Fibroblast of lung (primary cell): ENCODE data around the gene ZNF341. TPM values are rescaled to one million over a fixed set of nuclear protein-coding genes. Genes with fewer than 3 reads are reported as not detected.

Source experiments
- DNase-seq, 2 donors: peaks; one replicate each; pipeline versions ENCODE4 v3.0.0 to v3.0.0-alpha.2; 2010; ENCODE audit warnings: low read depth in 2 of 2
- H2AFZ ChIP-seq: 2 replicates; pipeline ENCODE4 v1.5.1; 2012; ENCODE audit warnings: low read length, control low read depth, inconsistent platforms
- H3K27ac ChIP-seq: 2 replicates; pipeline ENCODE4 v1.5.1; 2011; ENCODE audit warnings: low read length, control low read depth; ENCODE audit not compliant: insufficient read depth
- H3K27me3 ChIP-seq: 2 replicates; pipeline ENCODE4 v1.5.1; 2011; ENCODE audit warnings: mild to moderate bottlenecking, low read length; ENCODE audit not compliant: control insufficient read depth, insufficient read depth
- H3K36me3 ChIP-seq: 2 replicates; pipeline ENCODE4 v1.5.1; 2011; ENCODE audit warnings: low read length; ENCODE audit not compliant: control insufficient read depth, insufficient read depth
- H3K4me1 ChIP-seq: 2 replicates; pipeline ENCODE4 v1.5.1; 2011; ENCODE audit warnings: low read length; ENCODE audit not compliant: control insufficient read depth, insufficient read depth; ENCODE audit errors: extremely low read depth
- H3K4me2 ChIP-seq: 2 replicates; pipeline ENCODE4 v1.5.1; 2011; ENCODE audit warnings: low read length, control low read depth; ENCODE audit not compliant: insufficient read depth; ENCODE audit errors: extremely low read depth
- H3K4me3 ChIP-seq, 4 experiments: fragments of 200-600 bp in 1 of 4; sonication (generic) in 1 of 4; replicated peaks in 1 of 4; 2 replicates each; pipeline ENCODE4 v1.5.1; 2011 to 2016; ENCODE audit warnings: low read length in 4 of 4, low read depth in 3 of 4, mild to moderate bottlenecking in 3 of 4, control low read depth in 2 of 4, inconsistent platforms in 1 of 4, mixed read lengths in 1 of 4; ENCODE audit not compliant: insufficient read depth in 1 of 4; ENCODE audit errors: control extremely low read depth in 1 of 4
- H3K79me2 ChIP-seq: 2 replicates; pipeline ENCODE4 v1.5.1; 2012; ENCODE audit warnings: mild to moderate bottlenecking, low read length, inconsistent platforms; ENCODE audit not compliant: control insufficient read depth, insufficient read depth
- H3K9ac ChIP-seq: 2 replicates; pipeline ENCODE4 v1.5.1; 2011; ENCODE audit warnings: mild to moderate bottlenecking, low read length, control low read depth; ENCODE audit not compliant: insufficient read depth
- H3K9me3 ChIP-seq: 2 replicates; pipeline ENCODE4 v1.5.1; 2012; ENCODE audit warnings: low read depth, low read length; ENCODE audit not compliant: control insufficient read depth, insufficient read depth
- H4K20me1 ChIP-seq: 2 replicates; pipeline ENCODE4 v1.5.1; 2011; ENCODE audit warnings: low read length; ENCODE audit not compliant: control insufficient read depth, insufficient read depth; ENCODE audit errors: extremely low read depth
- CTCF ChIP-seq, 2 donors: IDR thresholded peaks in 1 of 2; conservative IDR thresholded peaks in 1 of 2; 1 replicate in 1 of 2; 2 replicates in 1 of 2; pipeline ENCODE4 v1.5.1; 2011 to 2012; ENCODE audit warnings: low read length in 2 of 2, control low read depth in 1 of 2, inconsistent platforms in 1 of 2, low read depth in 1 of 2, mild to moderate bottlenecking in 1 of 2
- EZH2 ChIP-seq: IDR thresholded peaks from 2 replicates; pipeline ENCODE4 v1.5.1; 2012; ENCODE audit warnings: low read length, control low read depth, mild to moderate bottlenecking; ENCODE audit errors: missing control alignments
- polyA plus RNA-seq, 2 donors: library from polyadenylated mRNA; depleted of rRNA in 1 of 2; stranded (reverse) in 1 of 2; unstranded in 1 of 2; fragments of >200 nt; gene quantifications; 2 replicates each; pipeline ENCODE4 v1.2.1, GENCODE V29; 2011 to 2012; ENCODE audit warnings: missing spikeins in 1 of 2
- total RNA-seq: library from RNA; depleted of rRNA; stranded (reverse); fragments of >200 nt; gene quantifications from 2 replicates; pipeline ENCODE4 v1.2.1, GENCODE V29; 2014

The ZNF341 gene
- total and polyA plus RNA-seq, 2 donors (not counting 1 experiment from before 2014, with no cell fraction given), result 0.99 to 1.1 TPM

DNA sequence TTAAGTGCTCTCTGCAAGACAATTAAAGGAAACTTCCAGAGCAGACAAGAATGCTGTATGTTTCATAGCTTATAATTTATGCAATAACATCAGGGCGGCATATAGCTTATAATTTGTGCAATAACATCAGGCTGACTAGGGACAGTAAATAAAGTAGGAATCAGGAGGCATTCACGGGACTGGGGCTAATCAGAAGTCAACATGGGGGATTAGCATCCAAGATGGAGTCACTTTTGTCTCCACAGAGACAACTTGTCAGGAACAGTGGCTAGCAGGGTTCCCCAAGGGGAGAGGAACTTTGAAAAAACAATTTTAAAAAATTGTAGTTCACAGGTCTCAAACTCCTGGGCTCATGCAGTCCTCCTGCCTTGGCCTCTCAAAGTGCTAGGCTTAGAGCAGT lies 3.3 kb upstream of the ZNF341 start:
- H3K79me2 ChIP-seq, result no peaks in the 10 kb centered on the region
- no peak for DNase-seq
- peaks cover 3% of the 10 kb centered on the region for H3K4me1 ChIP-seq
- no peak overlapping the region for H3K9ac ChIP-seq
- H3K9me3 ChIP-seq, result no peaks in the 10 kb centered on the region
- H3K27ac ChIP-seq, result no peak overlapping the region
- no peaks in the 10 kb centered on the region for H3K27me3 ChIP-seq
- H3K36me3 ChIP-seq, result no peaks in the 10 kb centered on the region
- H2AFZ ChIP-seq, result no peak overlapping the region
- H3K4me3 ChIP-seq, result no peak overlapping the region
- no peaks in the 10 kb centered on the region for H4K20me1 ChIP-seq
- no peak for TF ChIP-seq CTCF (conservative IDR thresholded peaks at IDR 0.05 in 1 of 2, IDR thresholded peaks at IDR 0.05 in 1 of 2; ENCODE audit: low read depth in 1 of 2, low read length in 2 of 2)
- no peak for TF ChIP-seq EZH2
- H3K4me2 ChIP-seq, result no peak overlapping the region

DNA sequence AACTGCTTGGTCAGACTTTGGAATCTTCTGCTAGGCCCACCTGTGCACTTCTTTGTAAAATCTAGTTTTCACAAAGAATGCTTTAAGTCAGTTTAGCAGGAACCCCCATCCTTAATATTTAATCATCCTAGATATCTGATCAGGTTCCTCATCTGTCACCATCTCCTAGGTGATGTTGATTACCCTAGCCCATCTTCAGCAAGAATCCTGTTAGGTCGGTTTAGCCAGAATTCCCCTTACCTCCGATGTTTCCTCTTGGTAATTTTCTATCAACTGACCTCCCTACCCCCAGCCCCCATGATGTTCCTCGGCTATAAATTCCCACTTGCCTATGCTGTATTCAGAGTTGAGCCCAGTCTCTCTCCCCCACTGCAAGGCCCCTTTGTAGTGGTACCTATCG lies 2.7 kb upstream of the ZNF341 start:
- no peak for TF ChIP-seq EZH2
- no peak overlapping the region for H2AFZ ChIP-seq
- no peaks in the 10 kb centered on the region for H3K27me3 ChIP-seq
- H3K9me3 ChIP-seq, result no peaks in the 10 kb centered on the region
- H3K9ac ChIP-seq, result no peak overlapping the region
- peaks cover 9% of the 10 kb centered on the region for H3K4me1 ChIP-seq
- DNase-seq, result no peak
- no peak overlapping the region for H3K4me2 ChIP-seq
- H3K4me3 ChIP-seq, result no peak overlapping the region
- H3K79me2 ChIP-seq, result no peaks in the 10 kb centered on the region
- no peak overlapping the region for H3K27ac ChIP-seq
- H4K20me1 ChIP-seq, result no peaks in the 10 kb centered on the region
- no peaks in the 10 kb centered on the region for H3K36me3 ChIP-seq

- H3K4me2 ChIP-seq, result peak overlapping the region; percentile 77
- no peaks in the 10 kb centered on the region for H3K79me2 ChIP-seq
- no peaks in the 10 kb centered on the region for H3K36me3 ChIP-seq
- H3K27ac ChIP-seq, result peak overlapping the region; percentile 63
- H3K4me1 ChIP-seq, result peaks cover 12% of the 10 kb centered on the region
- peak overlapping the region; percentile 57 for H3K9ac ChIP-seq
- H4K20me1 ChIP-seq, result no peaks in the 10 kb centered on the region
- H3K27me3 ChIP-seq, result no peaks in the 10 kb centered on the region
- H3K4me3 ChIP-seq, result peak overlapping the region; percentile 49 to 60 (median 60)
- H3K9me3 ChIP-seq, result no peaks in the 10 kb centered on the region
- peak overlapping the region; percentile 87 for H2AFZ ChIP-seq
- no peak for TF ChIP-seq CTCF (conservative IDR thresholded peaks at IDR 0.05 in 1 of 2, IDR thresholded peaks at IDR 0.05 in 1 of 2; ENCODE audit: low read depth in 1 of 2, low read length in 2 of 2)
- no peak for TF ChIP-seq EZH2
- no peak for DNase-seq
These were observed 677 bp upstream of the ZNF341 start for GRCh38 chr20:33730946-33731692.
